GM21367 (cell line): Measurements from ENCODE around the gene KCNK15.

Experiments
- ATAC-seq: cut with Tn5 transposase; IDR thresholded peaks from one replicate; pipeline ENCODE4 v1.9.1; 2021; ENCODE audit not compliant: unreplicated experiment

The KCNK15 gene

DNA sequence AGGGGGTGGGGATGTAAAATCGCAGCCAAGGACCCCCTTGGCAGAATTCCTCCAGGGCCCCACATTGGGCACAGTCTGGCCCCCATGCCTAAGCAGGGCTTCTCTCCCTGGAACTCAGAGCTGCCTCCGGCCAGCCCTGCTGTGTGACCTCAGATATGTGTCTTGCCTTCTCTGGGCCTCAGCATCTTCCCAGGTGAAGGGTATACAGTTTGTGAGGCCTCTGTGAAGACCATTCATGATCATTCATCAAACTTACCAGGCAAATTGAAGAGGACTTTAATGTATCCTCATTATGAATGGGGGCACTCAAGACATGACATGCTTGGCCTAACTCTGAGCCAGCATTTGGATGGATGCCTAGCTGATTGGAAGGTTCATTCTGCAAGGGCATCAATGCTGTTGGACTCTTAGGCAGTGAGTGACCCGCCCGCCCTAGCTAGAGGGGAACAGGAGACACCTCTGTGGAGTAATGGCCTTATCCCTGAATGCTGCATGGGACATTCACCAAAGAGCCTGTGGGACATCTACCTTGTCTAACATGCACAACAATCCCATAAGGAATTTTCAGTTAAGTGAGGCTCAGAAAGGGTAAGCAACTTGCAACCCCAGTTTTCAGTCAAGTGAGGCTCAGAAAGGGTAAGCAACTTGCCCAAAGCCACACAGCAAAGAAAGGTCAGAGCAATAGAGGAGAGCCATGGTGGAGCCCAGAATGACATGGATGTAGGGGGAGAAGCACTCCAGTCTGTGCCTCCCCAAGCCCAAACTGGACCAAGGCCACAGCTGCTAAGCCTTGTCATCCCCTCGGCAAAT, 30.0 kb upstream of the KCNK15 start:
- no peak for ATAC-seq

- no peak for ATAC-seq
Observed at GRCh38 chr20:44716309-44717106, 29.2 kb upstream of the KCNK15 start.

DNA sequence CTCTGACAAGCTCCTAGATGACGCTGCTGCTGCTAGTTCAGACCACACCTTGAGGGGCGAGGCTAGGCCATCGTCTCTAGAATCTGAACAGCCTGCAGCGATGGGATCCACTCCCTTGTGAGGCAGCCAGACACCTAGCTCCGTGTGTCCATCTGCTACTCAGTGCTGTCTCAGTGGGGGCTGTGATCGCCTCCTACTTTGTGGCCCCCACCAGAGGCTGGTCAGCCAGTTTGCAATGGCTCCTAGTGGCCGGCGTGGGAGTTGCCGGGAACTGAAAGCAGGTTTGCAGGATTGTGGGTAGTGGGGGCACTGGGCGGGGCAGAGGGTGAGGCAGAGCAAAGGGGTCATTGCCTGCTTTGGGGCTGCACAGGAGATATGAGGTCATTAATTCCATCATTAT, 27.7 kb upstream of the KCNK15 start:
- ATAC-seq: no peak

GRCh38 chr20:44719841-44720240, 25.8 kb upstream of the KCNK15 start:
- ATAC-seq: no peak

GRCh38 chr20:44720621-44720996, 25.1 kb upstream of the KCNK15 start:
- no peak for ATAC-seq

DNA sequence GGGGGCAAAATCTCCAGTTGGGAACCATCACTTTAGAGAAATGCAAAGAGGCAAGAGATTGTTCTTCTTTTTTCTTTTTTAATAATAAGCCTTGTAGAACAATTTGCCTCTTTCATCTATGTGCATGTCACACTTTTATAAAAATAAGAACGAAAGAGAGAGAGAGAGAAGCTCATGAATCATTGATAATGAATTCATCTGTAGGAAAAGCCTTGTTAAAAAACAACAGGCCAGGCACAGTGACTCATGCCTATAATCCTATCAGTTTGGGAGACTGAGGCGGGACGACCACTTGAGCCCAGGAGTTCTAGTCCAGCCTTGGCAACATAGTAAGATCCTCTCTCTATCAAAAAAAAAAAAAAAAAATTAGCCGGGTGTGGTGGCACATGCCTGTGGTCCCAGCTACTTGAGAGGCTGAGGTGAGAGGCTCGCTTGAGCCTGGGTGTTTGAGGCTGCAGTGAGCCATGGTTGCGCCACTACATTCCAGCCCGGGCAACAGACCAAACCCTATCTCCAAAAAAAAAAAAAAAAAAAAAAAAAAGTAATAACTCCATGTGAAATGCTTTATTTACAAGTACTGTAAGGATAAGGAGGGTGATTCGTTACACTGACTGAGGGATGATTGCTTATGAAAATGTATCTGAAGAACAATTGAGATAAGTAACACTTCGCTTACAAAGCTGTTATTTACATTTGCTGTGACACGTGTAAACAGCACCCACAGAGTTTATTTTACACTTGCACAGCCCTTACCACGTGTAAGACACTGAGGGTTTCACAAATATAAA, 24.5 kb upstream of the KCNK15 start:
- no peak for ATAC-seq

DNA sequence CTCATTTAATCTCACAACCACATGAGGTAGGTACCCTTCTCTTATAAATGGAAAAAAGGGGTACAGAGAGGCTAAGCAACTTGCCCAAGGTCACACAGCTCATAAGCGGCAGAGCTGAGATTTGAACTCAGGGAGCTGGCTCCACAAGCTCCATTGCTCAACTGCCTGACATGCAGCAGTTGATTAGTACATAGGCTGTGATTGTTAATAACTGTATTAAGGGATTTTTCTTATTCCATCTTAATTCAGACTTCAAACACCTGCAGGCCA, 23.9 kb upstream of the KCNK15 start:
- ATAC-seq: no peak

DNA sequence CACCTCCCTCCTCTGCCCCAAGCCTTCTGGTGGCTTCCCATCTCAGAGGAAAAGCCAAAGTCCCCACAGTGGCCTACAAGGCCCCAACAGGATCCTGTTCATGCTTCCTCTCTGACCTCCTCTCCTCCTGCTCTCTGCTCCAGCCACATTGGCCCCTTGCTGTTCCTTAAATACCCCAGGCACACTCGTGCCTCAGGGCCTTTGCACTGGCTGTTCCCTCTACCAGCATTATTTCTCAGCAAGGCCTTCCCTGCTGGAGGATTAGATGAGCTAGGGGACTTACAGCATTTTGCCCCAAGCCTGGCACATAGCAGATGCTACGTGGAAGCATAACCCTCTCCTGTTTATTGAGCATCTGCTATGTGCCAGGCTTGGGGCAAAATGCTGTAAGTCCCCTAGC, 22.7 kb upstream of the KCNK15 start:
- ATAC-seq: no peak

DNA sequence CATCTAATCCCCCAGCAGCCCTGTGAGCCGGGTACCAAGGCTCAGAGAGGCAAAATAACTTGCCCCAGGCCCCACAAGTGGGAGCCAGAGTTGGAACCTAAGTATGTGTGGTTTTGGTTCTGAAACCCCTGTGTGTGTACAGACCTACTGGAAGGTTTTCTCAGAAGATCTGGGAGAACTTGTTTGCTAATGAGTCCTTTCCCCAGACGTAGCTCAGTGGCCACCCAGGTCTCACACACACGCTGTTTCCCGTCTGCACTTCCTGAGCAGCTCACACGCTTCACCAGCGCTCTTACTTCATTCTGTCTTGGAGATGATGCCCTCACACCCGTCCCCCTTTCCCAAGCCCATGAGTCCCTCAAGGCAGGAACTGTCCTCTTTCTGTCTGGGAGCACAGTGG, 22.3 kb upstream of the KCNK15 start:
- no peak for ATAC-seq

- ATAC-seq: no peak
Observed at GRCh38 chr20:44723798-44724362, 21.8 kb upstream of the KCNK15 start.

- ATAC-seq: no peak
Observed at GRCh38 chr20:44724423-44725091, 21.1 kb upstream of the KCNK15 start.

DNA sequence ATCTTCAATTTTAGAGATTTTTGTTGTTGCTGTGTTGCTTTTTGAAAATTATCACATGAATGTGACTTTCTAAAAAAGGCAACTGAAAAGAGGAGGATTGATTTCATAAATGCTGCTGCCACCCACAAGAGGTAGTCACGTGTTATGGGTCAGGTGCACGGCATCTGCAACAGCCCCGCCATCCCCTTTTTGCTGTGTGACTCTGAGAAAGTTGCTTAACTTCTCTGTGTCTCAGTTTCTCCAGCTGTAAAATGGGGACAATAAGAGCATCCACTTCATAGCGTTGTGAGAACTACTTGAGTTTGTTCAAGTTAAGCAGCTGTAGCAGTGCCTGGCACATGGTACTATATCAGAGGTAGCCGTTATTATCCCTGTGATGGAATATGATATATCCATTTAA, 19.8 kb upstream of the KCNK15 start:
- ATAC-seq: no peak

- no peak for ATAC-seq
Observed at GRCh38 chr20:44727039-44727438, 18.6 kb upstream of the KCNK15 start.

DNA sequence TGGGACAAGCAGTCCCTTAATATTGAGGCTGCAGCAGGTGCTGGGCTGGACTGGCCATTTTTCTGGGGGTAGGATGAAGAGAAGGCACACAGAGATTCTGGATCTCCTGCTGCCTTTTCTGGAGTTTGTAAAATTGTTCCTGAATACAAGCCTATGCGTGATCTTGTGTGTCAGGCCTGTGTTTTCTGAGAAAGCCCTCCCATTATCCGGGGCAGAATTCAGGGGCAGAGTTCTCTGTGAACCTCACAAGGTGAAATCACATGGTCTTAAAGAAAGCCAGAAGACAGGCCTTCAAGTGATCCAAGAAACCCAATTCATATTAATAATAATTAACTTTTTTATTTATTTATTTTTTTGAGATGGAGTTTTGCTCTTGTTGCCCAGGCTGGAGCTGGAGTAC, 18.0 kb upstream of the KCNK15 start:
- no peak for ATAC-seq

DNA sequence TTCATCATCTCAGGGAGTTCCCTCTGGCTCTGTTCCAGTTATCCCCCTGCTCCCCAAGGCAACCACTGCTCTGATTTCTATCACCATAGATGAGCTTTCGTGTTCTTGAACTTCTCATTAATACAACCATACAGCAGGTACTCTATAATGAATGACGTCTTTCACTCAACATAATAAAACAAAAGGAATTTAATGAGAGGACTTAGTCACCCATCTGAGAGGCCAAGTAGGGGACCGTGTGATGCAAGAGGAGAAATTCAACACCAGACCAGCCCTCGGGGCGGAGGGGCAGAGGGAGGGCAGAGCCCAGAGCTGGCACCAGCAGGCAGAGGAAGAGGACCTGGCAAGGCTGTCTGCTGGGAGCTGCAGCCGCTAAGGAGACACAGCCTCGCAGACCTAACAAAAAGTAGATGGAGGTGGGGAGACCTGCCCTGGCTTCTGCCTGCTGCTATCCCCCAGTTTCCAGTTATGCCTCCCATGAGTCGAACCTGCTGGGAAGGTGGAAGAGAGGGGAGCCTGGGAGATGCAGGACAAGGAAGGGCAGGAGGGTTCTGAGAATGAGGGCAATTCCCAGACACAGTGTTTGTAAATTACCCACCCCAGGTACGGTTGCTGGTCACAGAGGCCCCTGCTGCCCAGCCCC, 16.7 kb upstream of the KCNK15 start:
- ATAC-seq: no peak

- ATAC-seq: no peak
Observed at GRCh38 chr20:44730441-44730840, 15.2 kb upstream of the KCNK15 start.

DNA sequence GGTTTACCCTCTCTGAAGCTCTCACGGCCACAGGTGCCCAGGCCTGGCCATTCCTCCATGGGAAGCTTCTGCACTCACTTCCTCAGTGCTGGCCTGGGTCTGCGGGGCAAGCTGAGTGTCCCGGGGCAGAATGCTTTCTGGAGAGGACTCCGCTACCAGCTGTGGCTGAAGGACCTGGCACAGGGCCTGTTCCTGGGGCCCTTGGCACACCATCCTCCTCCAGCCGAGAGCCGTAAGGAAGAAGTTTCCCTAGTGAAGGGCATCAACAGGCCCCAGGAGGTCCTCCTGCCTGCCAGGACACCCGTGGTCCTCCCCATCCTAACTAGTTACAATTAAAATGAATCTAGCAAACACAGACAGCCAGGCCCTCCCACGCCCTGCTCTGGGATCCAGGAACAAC, 14.0 kb upstream of the KCNK15 start:
- ATAC-seq: no peak

DNA sequence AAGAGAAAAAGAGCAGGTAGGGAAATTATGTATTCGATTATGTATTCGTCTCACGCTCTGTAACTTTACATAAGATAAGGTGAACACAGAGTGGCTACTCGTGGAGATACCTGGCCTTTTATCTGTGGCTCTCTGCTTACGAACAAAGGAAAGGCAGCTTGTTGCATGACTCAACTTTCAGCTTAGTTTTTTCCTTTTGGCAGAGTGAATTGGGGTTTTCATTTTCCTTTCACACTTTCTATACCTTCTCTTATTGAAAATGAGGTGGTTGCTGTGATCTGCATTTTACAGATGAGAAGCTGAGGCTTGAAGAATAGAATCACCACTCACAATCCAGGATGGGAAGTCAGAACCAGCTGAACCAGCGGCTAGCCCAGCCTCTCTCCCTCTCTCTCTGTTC, 13.3 kb upstream of the KCNK15 start:
- no peak for ATAC-seq

DNA sequence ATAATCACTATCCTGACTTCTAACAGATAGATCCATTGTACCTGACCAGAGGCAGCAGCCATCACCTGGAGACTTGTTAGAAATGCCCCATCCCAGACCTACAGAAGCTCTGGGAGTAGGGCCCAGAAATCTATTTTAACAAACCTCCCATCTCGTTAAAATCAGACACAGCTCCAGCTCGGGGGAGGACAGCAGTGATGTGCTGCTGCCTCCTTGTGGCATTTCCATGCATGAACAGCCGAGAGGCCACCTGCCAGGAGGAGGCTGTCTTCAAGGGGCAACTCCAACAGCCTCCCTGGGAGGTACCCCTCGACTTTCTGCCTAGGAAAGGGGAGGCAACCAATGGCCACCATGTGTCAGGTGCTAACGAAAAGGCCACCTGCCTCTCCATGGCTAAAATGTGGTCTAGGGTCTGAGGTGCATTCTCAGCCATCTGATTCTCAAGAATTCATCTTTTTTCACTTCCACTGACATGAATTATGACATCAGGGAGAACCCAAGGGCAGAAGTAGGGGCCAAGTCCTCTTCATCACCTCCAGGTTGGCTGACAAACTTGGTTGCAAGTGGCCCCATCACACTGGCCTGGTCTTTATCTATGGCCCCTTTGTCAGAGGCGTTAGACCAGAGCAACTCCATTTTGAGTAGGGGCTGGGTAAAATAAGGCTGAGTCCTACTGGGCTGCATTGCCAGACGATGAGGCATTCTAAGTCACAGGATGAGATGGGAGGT, 12.2 kb upstream of the KCNK15 start:
- no peak for ATAC-seq

- no peak for ATAC-seq
Observed at GRCh38 chr20:44734938-44735337, 10.7 kb upstream of the KCNK15 start.
